Stimulated activated CD4-positive, alpha-beta T cell treated with anti-CD3 and anti-CD28 coated beads, Interleukin-4, amount 100 ng/mL, for 24 hours (primary cell): ENCODE measurements around the gene CCL28.
A peak's percentile ranks its signal among the peaks of the same experiment; 100 is the strongest.
"Not testable (repeated sequence)": the region's sequence is repeated elsewhere in the genome, so short reads cannot be mapped to it uniquely, and the experiment has no call there.

ENCODE experiments used
- DNase-seq: peaks from one replicate; pipeline ENCODE4 v3.0.0-alpha.2; 2020

The CCL28 gene

DNA sequence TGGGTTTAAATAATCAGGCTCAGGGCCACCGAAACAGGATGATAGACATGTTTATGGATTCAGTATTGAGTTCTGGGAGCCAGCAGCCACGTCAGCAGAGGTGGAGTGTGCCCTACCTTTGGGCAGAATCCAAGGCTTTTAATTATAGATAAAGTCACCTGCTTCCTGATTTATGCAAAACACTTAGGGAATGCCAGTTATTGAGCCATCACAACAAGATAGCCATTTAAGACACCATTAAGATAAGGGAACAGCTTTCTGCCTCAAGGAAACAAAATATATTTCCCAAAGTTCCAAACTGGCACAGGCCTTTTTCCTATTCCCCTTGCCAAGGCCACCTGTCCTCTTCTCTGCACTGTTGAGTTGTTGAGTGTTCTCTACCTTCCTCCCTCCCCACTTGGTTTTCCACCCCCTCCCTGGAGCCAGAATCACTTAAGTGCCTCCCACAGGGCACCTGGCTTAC is 2.4 kb downstream of the CCL28 start:
- no peak for DNase-seq

DNA sequence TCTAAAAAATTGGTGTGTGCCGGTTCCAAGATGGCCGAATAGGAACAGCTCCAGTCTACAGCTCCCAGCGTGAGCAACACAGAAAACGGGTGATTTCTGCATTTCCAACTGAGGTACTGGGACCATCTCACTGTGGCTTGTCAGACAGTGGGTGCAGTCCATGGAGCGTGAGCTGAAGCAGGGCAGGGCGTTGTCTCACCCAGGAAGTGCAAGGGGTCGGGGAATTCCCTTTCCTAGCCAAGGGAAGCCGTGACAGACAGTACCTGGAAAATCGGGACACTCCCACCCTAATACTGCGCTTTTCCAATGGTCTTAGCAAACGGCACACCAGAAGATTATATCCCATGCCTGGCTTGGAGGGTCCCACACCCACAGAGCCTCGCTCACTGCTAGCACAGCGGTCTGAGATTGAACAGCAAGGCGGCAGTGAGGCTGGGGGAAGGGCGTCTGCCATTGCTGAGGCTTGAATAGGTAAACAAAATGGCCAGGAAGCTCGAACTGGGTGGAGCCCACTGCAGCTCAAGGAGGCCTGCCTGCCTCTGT is 9.6 kb downstream of the CCL28 start:
- not testable (repeated sequence) for DNase-seq

DNA sequence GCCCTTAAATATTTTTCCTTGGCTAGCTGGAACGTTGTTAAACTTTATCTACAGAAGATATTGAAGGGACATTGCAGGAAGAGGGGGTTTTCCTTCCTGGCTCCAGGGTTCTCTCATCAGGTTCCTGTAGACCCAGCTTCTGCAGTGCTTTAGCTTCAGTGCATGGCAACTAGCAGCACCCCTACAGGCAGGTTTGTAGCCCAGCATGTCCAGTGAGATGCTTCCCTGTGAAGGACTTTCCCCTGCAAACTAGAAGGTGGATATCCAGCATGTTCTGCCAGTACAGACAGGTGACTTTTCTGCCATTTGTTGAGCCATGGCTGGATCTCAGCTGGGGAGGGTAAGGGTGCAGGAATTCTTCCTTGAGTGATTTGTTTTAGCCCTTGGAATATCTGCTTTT is 10.4 kb downstream of the CCL28 start:
- DNase-seq: no peak

DNA sequence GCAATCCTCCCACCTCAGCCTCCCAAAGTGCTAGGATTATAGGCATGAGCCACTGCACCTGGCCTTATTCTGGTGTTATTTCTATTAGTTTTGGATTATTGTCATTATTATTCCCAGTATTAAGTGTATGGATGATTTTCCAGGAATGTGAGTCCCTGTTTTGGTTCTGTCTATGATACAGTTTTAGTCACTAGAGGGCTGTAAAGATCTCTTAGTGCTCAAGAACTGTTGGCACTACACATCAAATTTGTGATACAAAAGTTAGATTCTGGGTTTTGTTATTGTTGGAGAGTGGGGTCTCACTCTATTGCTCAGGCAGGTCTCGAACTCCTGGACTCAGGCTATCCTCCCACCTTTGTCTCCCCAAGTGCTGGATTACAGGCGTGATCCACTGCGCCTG is 12.1 kb downstream of the CCL28 start:
- DNase-seq: no peak

DNA sequence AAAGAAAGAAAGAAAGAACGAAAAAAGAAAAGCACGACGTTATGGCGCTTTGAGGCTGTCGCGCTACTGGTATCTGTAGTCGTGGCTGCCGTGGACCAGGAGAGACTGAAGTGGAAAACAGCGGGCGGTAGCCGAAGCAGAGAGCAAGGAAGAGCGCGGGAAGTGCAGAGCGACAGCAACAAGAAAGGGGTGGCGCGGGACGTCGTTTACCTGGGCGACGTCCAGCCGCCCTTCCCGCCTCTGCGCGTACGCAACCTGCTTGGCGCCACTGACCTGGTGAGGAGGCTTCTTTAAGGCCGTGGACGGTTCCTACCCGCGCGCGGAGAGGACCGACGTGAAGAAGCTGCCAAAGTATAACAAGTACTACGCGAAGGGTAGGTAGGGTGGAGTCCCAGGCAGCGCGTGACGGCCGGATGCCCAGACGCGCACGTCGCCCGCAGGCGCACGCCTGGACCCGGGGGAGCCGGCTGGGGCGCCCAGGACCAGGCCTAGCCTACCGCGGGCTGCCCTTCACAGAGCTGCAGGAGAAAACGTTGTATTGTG is 15.4 kb downstream of the CCL28 start:
- peak; percentile 57 for DNase-seq

DNA sequence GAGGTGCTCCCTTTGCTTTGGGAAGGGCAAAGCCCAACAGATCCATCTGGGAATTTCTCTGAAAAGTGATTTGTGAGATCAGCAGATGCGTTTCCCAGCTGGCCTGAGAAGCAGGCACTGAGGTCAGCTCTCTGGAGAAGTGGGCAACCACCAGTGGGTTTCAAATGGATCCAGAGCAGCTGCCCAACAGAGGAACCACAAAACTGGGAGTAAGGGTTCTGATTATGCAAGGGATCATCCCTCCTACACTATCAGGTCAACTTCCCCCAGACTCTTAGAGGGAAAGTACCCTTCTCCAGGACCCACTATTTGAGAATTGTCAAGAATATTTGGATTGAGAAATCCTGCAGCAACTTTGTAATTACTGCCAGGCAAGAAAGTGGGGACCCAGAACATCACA is 21.7 kb downstream of the CCL28 start:
- no peak for DNase-seq

DNA sequence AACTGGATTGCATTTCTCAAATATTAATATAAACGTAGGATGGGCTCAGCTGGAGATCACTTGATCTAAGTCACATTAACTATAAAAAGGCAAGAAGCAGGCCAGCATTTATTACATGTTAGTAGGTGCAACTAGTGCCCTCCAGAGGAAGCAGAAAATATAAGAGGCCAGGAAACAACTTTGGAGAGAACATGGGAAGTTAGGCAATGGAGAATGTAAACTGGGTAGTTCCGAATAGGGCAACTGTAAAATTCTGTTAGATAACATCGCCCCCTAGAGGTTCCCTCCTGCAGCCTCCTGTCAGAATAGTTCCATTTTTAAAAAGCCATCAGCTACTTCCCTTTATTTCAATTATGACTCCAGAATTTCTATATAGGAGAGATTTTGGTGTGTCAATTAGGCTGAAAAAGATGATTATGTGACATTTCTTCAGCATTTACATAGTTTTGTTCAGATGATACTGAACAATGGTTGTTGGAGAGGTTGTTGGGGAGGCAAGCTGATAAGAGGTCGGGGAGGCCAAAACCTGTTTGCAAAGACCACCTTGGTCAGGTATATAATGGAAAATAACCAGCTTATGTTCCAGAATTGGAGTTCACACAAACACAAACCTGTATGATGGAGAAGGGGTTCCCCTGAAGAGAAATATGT is 22.4 kb downstream of the CCL28 start:
- peak; percentile 62 for DNase-seq

DNA sequence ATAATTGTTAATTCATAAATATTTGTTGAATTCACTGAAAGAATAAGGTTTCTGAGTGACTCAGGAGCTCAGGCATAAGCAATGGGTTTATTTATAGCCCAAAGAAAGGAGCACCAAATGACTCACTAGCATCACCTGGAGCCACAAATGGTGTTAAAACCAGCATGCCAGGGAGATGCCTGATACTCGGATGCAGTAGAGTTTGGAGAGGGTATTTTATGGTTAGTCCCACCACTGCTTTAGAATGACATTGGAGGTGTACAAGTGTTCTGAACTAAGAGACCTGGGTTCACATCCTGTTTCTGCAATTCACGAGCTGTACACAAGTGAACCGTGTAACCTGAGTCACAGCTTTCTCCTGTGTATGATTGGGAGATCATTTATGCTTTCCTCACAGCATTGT is 25.2 kb downstream of the CCL28 start:
- no peak for DNase-seq

DNA sequence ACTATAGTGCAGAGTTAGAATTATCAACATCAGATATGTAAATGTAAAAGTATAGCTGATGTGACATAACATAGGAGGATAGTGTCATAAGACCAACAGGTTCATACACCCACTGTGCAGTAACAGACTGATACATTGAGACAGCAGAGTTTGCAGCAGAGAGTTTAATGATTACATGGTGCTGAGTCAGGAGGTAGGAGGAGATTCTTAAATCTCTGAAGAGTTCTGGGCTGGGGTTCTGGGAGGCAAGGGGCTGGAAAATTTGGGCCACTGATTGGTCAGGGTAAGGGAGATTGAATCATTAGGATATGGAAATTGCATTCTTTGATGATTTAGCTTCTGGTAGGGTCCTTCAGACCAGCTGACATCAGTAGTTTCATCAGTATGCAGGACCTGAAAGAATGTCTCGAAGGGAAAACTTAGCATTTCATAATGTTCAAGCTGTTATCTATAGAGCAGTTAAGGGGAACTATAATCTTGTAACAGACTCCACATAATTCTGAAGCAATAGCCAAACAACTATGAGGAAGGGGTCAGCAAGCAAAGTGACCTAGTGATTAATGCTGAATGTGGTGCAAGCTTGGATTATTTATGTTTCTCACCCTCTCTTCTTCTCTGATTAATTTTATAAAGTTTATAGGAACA is 35.6 kb downstream of the CCL28 start:
- DNase-seq: no peak

DNA sequence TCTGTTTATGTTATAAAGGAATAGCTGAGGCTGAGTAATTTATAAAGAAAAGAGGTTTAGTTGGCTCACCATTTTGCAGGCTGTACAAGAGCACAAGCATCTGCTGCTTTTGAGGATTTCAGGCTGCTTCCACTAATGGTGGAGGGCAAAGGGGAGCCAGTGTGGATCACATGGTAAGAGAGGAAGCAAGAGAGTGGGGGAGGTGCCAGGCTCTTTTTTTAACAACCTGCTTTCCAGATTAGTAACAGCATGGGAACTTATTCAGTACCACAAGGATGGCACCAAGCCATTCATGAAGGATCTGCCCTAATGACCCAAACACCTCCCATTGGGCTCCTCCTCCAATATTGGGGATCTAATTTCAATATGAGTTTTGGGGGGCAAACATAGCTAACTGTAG is 40.4 kb downstream of the CCL28 start:
- DNase-seq: no peak

DNA sequence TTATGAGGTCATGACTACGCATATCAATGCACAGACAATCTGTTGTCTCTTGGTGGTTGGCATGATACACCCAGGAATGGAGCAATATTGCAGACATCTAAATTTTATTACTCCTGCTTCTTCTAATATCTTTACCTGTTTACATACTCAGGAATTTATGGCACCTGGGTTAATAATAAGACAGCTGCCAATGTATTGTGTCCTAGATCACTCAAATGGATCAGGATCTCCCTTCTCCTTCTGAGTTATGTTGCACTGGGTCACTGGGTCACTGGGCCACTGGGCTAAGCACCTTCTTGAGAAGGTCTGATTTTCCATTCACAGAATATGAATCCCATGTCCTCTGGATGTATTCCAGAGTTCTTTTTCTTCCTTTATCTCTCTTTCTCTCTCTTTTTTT is 41.8 kb downstream of the CCL28 start:
- no peak for DNase-seq

DNA sequence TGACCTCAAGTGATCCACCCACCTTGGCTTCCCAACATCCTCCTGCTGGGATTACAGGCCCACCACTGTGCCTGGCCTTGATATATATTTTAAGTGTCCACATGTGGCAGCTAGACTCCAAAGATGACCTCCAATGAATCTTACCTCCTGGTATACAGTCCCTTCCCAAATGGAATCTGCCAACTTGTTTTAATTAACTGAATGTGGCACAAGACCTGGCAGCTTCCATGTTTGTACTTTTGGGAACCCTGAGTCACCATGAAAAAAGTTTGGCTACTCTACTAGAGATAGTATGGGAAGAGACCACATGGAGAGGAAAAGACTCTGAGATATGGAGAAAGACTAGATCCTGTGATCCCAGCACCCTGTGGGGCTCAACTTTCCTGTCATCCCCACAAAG is 42.5 kb downstream of the CCL28 start:
- DNase-seq: no peak

DNA sequence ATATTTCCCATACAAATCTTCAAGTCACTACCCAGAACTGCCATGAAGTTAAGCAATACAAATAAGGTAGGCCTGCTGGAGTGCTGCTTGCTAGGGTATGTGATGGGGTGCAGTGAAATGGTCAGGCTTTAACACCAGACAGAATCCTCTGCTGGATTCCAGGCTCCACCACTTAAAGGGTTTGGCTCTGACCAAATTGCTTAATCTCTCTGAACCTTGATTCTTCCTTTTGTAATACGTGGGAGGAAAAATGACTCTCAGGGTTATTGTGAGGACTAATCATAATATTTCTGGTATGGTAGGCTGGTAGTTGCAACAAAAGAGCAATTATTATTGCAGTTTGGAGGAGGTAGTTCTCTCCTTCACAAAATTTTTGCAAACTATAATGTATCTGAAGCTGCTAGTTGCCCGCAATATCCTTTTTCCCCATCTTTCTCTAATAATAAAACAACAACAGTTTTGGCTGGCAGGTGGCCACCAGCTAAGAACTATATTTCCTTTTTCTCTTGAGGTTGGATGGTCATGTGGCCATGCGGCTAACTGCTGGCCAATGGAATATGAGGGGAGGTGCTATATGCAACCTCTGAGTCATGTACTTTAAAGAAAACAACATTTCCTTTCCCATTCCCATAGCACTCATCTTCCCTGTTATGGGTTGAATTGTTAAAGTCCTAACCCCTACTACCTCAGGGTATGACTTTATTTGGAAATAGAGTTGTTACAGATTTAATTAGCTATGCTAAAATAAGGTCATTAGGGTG is 44.1 kb downstream of the CCL28 start:
- no peak for DNase-seq

DNA sequence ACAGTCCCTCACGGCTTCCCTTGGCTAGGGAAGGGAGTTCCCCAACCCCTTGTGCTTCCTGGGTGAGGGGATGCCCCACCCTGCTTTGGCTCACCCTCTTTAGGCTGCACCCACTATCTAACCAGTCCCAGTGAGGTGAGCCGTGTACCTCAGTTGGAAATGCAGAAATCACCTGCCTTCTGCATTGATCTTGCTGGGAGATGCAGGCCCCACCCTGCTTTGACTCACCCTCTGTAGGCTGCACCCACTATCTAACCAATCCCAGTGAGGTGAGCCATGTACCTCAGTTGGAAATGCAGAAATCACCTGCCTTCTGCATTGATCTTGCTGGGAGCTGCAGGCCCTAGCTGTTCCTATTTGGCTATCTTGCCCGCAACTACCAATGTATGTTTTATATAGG is 44.7 kb downstream of the CCL28 start:
- no peak for DNase-seq

DNA sequence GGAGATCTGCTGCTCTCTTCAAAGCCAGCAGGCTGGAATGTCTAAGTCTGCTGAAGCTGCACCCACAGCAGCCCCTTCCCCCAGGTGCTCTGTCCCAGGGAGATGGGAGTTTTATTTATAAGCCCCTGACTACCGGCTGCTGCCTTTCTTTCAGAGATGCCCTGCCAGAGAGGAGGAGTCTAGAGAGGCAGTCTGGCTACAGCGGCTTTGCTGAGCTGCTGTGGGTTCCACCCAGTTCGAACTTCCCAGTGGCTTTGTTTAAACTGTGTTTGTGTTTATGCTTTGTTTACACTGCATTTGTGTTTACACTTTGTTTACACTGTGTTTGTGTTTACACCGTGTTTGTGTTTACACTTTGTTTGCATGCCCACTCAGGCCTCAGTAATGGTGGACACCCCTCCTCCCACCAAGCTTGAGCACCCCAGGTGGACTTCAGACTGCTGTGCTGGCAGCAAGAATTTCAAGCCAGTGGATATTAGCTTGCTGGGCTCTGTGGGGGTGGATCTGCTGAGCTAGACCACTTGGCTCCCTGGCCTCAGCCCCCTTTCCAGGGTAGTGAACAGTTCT is 45.4 kb downstream of the CCL28 start:
- not testable (repeated sequence) for DNase-seq

DNA sequence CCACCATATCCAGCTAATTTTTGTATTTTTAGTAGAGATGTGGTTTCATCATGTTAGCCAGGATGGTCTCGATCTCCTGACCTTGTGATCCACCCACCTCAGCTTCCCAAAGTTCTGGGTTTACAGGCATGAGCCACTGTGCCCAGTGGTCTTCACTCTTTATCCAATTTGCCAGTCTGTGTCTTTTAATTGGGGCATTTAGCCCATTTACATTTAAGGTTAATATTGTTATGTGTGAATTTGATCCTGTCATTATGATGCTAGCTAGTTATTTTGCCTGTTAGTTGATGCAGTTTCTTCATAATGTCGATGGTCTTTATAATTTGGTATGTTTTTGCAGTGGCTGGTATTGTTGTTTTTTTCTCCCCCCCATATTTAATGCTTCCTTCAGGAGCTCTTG is 47.0 kb downstream of the CCL28 start:
- not testable (repeated sequence) for DNase-seq

DNA sequence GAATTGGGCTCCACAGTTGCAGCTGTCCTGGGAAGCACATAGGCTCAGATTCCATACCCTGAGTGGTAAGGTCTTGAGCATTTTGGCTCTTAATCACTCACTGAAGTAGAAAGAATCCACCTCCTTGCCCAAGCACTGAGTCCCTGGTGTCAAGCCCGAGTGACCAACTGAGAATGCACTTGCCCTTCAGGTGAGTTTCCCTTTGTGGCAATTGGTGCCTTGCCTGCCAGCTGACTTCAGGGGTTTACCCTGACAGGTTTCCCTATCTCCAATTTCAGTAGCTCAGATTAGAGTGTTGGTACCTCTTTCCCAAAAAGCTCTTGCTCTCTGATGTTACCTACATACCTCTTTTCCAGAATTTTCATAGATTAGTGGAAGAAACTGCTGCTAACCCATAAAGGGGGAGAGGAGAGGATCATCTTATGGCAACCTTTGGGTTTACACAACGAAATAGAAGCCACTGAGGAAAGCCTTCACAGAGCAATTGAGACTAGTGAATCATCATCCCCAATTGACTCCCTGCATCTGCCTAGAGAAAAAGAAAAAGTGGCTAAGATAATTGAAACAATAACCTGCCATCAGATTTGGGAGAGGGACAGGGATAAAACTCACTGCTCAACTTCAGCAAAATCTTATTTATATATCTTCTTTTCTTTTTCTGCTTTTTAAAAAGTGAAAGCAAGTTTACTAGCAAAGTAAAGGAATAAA is 48.6 kb downstream of the CCL28 start:
- no peak for DNase-seq

DNA sequence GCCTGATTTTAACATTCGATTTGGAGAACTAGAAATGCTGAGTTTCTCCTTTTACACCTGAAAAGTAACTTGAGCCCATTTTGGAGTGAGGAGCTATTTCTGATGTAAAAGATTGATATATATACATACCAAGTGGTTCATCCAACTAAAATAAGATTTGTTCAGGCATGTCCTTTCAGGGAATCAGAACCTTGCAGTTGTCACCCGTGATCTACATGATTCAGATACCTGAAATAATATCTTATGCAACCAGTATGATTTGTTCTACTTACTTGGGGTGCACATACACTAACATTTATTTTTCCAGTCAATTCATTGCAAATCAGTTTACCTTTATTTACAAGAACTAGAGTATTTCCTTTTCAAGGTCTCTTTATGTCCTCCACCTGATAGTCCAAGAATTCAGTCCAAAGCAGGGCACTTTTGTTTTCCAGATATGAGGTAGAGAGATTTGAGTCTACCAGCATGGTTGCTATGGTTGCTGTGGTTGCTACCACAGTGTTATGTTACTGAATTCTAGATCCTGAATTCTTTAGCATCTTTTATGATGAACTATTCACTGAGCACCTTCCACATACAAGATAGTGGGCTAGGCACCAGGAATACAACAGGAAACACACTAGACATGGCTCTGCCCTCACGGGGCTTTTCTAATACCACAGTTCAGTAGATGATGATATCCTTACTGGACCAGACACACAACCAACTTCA is 49.3 kb downstream of the CCL28 start:
- no peak for DNase-seq

DNA sequence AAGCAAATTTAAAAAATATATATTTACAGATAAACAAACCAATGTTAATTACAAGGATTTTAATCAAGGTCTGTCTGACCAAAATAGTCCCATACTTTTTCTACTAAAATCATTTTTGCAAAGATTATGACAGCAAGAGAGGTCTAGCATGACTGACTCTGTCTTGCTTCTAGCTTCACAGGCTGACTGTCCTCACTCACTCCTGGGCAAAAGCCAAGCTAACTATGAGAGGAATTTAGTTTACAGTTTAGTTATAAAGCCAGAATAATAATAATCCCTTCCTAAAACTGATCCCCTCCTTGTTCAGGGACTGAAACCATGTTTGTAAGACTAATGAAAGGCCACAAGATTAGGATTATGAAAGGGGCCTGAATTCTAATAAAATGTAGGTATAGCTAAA is 53.5 kb downstream of the CCL28 start:
- no peak for DNase-seq

DNA sequence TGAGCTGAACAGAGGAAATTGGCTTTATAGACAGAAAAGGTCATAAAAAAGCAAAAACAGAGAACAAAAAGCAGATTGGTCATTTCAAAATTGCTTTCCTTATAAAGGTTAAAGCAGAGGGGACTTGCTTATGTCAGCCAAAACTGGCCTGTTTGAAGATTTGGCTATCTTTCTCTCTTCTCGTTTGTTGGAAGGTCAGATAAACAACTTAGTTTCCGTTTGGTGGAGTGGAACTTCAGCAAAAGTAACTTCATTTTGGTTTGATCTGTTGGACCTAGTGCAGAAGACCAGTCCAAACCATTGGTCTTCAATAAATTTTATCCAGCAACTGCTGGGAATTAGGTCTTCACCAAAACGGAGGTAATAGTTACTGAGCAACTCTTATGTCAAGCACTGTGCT is 53.9 kb downstream of the CCL28 start:
- no peak for DNase-seq

DNA sequence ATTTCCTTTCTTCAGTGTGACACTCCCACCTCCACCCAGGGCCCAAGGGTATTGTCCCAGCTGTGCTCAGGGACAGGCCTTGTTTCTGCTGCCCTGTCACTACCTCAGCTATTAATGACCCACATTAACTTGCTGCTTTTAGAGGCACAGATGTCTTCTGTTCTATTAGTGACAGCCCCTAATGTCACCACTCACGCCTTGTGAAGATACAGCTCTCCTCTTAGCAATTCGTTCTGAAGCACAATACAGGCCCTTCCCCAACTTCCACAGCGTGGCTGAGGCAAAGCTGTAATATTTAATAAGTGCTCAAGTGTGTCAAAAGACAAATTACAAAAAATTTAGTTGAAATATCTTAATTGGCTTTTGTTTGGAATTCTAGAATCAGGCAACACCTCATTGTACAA is 54.3 kb downstream of the CCL28 start:
- no peak for DNase-seq

DNA sequence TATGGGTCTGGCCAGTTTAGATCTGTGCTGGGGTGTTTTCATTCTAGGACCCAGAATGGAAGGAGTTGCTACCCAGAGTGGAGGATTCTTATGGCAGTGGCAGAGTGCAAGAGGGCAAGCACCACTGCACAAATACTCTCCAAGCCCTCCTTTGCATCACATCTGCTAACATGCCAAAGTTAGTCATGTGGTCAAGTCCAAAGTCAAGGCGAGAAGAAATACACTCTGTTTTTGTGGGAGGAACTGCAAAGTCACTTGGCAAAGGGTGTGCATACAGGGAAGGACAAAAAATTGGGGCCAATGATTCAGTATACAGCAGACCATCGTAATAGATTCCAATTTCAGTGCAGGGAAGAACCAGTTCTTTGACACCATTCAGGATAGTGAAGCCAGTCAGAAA is 55.1 kb downstream of the CCL28 start:
- no peak for DNase-seq
